Erythroblast (primary cell): Measurements from ENCODE around the gene VAMP2.

ENCODE experiments used
- GATA1 ChIP-seq: IDR thresholded peaks from 2 replicates; pipeline ENCODE4 v1.6.1; 2011; ENCODE audit warnings: low read depth, mild to moderate bottlenecking, control low read depth, low read length, moderate library complexity
- POLR2A ChIP-seq: IDR thresholded peaks from 2 replicates; pipeline ENCODE4 v1.6.1; 2011; ENCODE audit warnings: mild to moderate bottlenecking, low read length

- TF ChIP-seq GATA1 (no peak), POLR2A (peak; percentile 42)
These were observed 19.7 kb downstream of the VAMP2 start for GRCh38 chr17:8142887-8143580.
